Body of pancreas (tissue), 4 donors: Measurements from ENCODE around the gene TMEM107. TPM values are rescaled to one million over a fixed set of nuclear protein-coding genes. Genes with fewer than 3 reads are reported as not detected.

Experiments used
- ATAC-seq: fragments of 150-250 bp; one replicate; pipeline ENCODE4 v1.9.1; 2016
- DNase-seq, 4 donors: peaks; one replicate each; pipeline ENCODE4 v3.0.0-alpha.2; 2019
- H3K27ac ChIP-seq, 4 donors: fragments of 200-600 bp; sonication (generic); 1 replicate in 3 of 4; 2 replicates in 1 of 4; pipeline versions ENCODE4 v1.5.1 to v1.6.1; 2016 to 2019; ENCODE audit warnings: mild to moderate bottlenecking in 1 of 4, mixed read lengths in 1 of 4, moderate library complexity in 1 of 4
- H3K27me3 ChIP-seq, 2 donors: fragments of 200-600 bp; sonication (generic); one replicate each; pipeline ENCODE4 v1.6.0; 2016; ENCODE audit warnings: mild to moderate bottlenecking in 1 of 2
- H3K36me3 ChIP-seq, 2 donors: fragments of 200-600 bp; sonication (generic); replicated peaks in 1 of 2; 2 replicates each; pipeline ENCODE4 v1.5.1; 2016; ENCODE audit warnings: low read depth in 2 of 2; ENCODE audit not compliant: insufficient read depth in 1 of 2
- H3K4me1 ChIP-seq: fragments of 200-600 bp; sonication (generic); one replicate; pipeline ENCODE4 v1.6.0; 2016
- H3K4me3 ChIP-seq, 2 donors: fragments of 200-600 bp; sonication (generic); 1 replicate in 1 of 2; 2 replicates in 1 of 2; pipeline ENCODE4 v1.5.1; 2016 to 2019
- H3K9me3 ChIP-seq, 3 donors: fragments of 200-600 bp; sonication (generic); 1 replicate in 2 of 3; 2 replicates in 1 of 3; pipeline ENCODE4 v1.5.1; 2016
- CTCF ChIP-seq, 7 experiments: fragments of 450-650 bp in 4 of 7; fragments of 200-600 bp in 3 of 7; sonication (generic) in 3 of 7; IDR thresholded peaks; one replicate each; pipeline ENCODE4 v1.5.1; 2016 to 2019; ENCODE audit warnings: antibody characterized with exemption in 7 of 7
- POLR2A ChIP-seq, 3 donors: fragments of 450-650 bp; IDR thresholded peaks; one replicate each; pipeline ENCODE4 v1.6.1; 2016; ENCODE audit warnings: antibody characterized with exemption in 3 of 3, mild to moderate bottlenecking in 2 of 3
- WGBS, 2 donors: methylation state at CpG; one replicate each; pipeline ENCODE4 v1.1.5; 2017; 5-methylcytosine and 5-hydroxymethylcytosine counted together
- intact Hi-C: fragments of 100-400 bp; cut with DNase I; formaldehyde crosslinking; loops from one replicate; pipeline ENCODE4 v1.15.1; 2023
- total RNA-seq, 2 donors: library from RNA; depleted of rRNA; stranded (reverse); fragments of >200 nt; gene quantifications; one replicate each; pipeline ENCODE4 v1.1.0, GENCODE V29; 2016

Gene TMEM107
- total RNA-seq, 2 donors from 2014 or later: 7.6 to 12.7 TPM

DNA sequence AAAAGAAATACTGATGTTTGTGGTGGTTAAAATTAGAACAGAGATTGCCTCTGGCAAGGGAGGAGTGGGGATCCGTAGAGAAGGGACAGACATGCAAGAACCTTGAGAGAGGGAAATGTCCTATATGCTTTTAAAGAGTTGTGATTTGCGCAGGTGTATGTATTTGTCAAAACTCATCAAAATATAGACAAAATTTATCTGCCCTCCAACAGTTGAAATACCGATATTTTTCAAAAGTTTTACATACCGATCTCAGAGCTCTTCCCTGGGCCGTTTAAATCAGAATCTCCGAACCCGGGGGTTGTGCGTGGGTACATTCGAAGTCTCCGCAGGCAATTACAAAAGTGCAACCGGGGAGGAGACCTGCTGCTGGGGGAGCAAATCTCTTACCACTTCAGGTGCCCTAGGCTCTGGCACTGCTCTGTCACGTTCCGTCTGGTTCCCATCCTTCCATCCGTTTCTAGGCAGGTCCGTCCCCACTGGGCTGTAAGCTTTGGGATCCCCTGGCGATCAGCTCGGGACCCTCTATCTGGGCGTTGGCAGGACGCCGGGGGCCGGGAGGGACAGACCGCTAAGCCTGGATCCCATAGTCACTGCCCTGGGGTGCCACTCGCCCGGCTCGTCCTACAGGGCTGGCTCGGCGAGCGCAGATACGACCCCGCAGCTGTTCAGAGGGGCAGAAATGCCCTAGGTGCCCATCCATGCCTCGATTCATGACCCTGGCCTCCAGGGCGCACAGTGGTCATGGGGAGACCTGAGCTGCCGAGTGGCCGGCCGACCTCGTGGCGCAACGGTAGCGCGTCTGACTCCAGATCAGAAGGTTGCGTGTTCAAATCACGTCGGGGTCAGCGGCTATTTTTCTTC, 9.6 kb upstream of the TMEM107 start:
- Histone ChIP-seq H3K4me3 (peak overlapping the region in 1 of 2 donors; percentile 38), H3K36me3 (no peaks in the 10 kb centered on the region), H3K4me1 (peaks cover 40% of the 10 kb centered on the region), H3K9me3 (no peaks in the 10 kb centered on the region), H3K27me3 (no peaks in the 10 kb centered on the region), H3K27ac (peak overlapping the region; percentile 87 to 96 (median 96))
- intact Hi-C loops: no loop called here
- DNase-seq: peak; percentile 91 to 95 (median 92)
- no peak for TF ChIP-seq CTCF (IDR thresholded peaks at IDR 0.05)
- peak; percentile 20 to 89 (median 80) for TF ChIP-seq POLR2A (IDR thresholded peaks at IDR 0.05)
- peak; percentile 43 for ATAC-seq
- 0 to 2% methylated on average over 13 to 44 of the region's 44 CpGs for WGBS, 2 donors

- Histone ChIP-seq H3K27ac (peak overlapping the region in 3 of 4 donors; percentile 77 to 79 (median 78)), H3K27me3 (no peaks in the 10 kb centered on the region), H3K36me3 (no peaks in the 10 kb centered on the region), H3K9me3 (no peaks in the 10 kb centered on the region), H3K4me1 (peaks cover 40% of the 10 kb centered on the region), H3K4me3 (no peak overlapping the region)
- TF ChIP-seq POLR2A (IDR thresholded peaks at IDR 0.05) (no peak), CTCF (IDR thresholded peaks at IDR 0.05) (no peak)
- DNase-seq (no peak), ATAC-seq (no peak)
- WGBS, 2 donors: 67 to 75% methylated on average over 17 to 19 of the region's 19 CpGs
- intact Hi-C loops: loop anchor here (5.0 kb wide), 1 partner anchor 50 kb away; no protein-coding TSS in a partner anchor
These were observed 985 bp upstream of the TMEM107 start for GRCh38 chr17:8176998-8177731.

DNA sequence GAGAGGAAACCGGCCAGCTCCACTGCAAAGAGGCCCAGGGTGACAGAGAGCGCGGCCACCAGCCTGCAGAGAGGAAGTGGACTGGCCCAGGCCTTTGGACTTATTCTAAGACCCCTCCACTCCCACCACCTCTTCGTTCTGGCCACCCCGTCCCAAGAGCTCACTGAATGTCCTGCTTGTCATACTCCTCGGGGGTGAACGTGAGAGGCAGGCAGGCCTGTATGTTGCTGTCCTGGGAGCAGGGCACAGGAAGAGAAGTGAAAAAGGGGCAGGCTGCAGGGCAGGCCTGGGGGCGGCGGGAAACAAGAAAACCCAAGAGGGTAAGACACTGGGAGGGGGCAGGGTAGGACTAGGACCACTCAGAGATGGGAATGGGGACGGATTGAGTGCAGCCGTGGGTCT, 384 bp downstream of the TMEM107 start:
- Histone ChIP-seq H3K27ac (peak overlapping the region; percentile 56 to 79 (median 78)), H3K4me1 (peaks cover 40% of the 10 kb centered on the region), H3K27me3 (no peaks in the 10 kb centered on the region), H3K9me3 (no peaks in the 10 kb centered on the region), H3K4me3 (peak overlapping the region in 1 of 2 donors; percentile 16), H3K36me3 (no peaks in the 10 kb centered on the region)
- 18 to 19% methylated on average over 11 of the region's 11 CpGs for WGBS, 2 donors
- intact Hi-C loops: loop anchor here (5.0 kb wide), 1 partner anchor 48 kb away; no protein-coding TSS in a partner anchor
- TF ChIP-seq CTCF (IDR thresholded peaks at IDR 0.05) (no peak), POLR2A (IDR thresholded peaks at IDR 0.05) (no peak)
- DNase-seq (peak in 1 of 4 donors; percentile 21), ATAC-seq (peak; percentile 1)

GRCh38 chr17:8173871-8174322, 2.3 kb downstream of the TMEM107 start:
- ATAC-seq: no peak
- intact Hi-C loops: no loop called here

More at GRCh38 chr17:8173871-8174322, 2.3 kb downstream of the TMEM107 start:
- Histone ChIP-seq H3K4me3 (peak overlapping the region; percentile 8 to 10), H3K27ac (peak overlapping the region; percentile 85 to 99 (median 94)), H3K4me1 (peaks cover 40% of the 10 kb centered on the region), H3K36me3 (no peaks in the 10 kb centered on the region), H3K27me3 (no peaks in the 10 kb centered on the region), H3K9me3 (no peaks in the 10 kb centered on the region)
- 0 to 1% methylated on average over 13 to 14 of the region's 14 CpGs for WGBS, 2 donors
- no peak for DNase-seq
- TF ChIP-seq POLR2A (IDR thresholded peaks at IDR 0.05) (no peak), CTCF (IDR thresholded peaks at IDR 0.05) (no peak)
